ENCODE results near the gene TPI1. TPM values are rescaled to one million over a fixed set of nuclear protein-coding genes. Genes with fewer than 3 reads are reported as not detected.

Gene TPI1
- total RNA-seq, 2 donors from 2014 or later = 140 to 144 TPM

DNA sequence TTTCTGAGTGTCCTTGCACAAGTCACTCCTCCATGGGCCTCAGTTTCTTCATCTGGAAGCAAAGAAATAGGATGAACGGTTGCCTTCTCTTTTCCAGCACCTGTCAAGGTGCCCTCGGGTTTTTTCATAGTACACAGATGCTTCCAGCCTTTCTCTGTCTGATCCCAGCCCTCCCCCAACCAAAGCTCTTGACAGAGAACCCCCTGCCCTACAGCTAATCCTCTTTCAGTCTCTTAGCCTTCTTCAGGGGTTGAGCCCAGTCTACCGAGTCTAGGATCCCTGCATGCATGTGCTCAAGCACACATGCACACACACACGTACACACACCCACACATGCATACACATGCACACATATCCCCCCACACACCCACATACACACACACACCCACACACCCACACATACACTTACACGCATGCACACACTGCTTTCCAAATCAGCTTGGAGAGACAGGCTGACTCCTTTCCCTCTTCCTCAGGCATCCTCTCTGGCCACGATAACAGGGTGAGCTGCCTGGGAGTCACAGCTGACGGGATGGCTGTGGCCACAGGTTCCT, 20.9 kb upstream of the TPI1 start:
- H3K27me3 Mint-ChIP-seq = no peaks in the 10 kb centered on the region
- ATAC-seq (no peak), DNase-seq (no peak)
- H3K4me1 Mint-ChIP-seq = peaks cover 14% of the 10 kb centered on the region
- no peaks in the 10 kb centered on the region for H3K9me3 ChIP-seq (ENCODE audit: control insufficient read depth, low read length, poor library complexity, severe bottlenecking)
- peak overlapping the region; percentile 57 for H3K27ac Mint-ChIP-seq
- no peak overlapping the region for H3K4me3 Mint-ChIP-seq
- peaks cover 4% of the 10 kb centered on the region for H3K36me3 Mint-ChIP-seq (ENCODE audit: low read depth)

GRCh38 chr12:6847676-6848075, 19.7 kb upstream of the TPI1 start:
- peak overlapping the region; percentile 57 for H3K27ac Mint-ChIP-seq
- ATAC-seq = no peak
- DNase-seq = no peak
- H3K27me3 Mint-ChIP-seq = no peaks in the 10 kb centered on the region
- H3K4me1 Mint-ChIP-seq = peaks cover 19% of the 10 kb centered on the region
- H3K36me3 Mint-ChIP-seq (ENCODE audit: low read depth) = peaks cover 4% of the 10 kb centered on the region
- H3K4me3 Mint-ChIP-seq = no peak overlapping the region
- no peaks in the 10 kb centered on the region for H3K9me3 ChIP-seq (ENCODE audit: control insufficient read depth, low read length, poor library complexity, severe bottlenecking)

- H3K4me1 Mint-ChIP-seq = peaks cover 33% of the 10 kb centered on the region
- peak overlapping the region; percentile 15 for H3K4me3 Mint-ChIP-seq
- no peak for DNase-seq
- no peak overlapping the region for H3K27ac Mint-ChIP-seq
- H3K36me3 Mint-ChIP-seq (ENCODE audit: low read depth) = peaks cover 4% of the 10 kb centered on the region
- no peaks in the 10 kb centered on the region for H3K9me3 ChIP-seq (ENCODE audit: control insufficient read depth, low read length, poor library complexity, severe bottlenecking)
- H3K27me3 Mint-ChIP-seq = no peaks in the 10 kb centered on the region
- no peak for ATAC-seq
Measured at GRCh38 chr12:6849427-6849826, 17.9 kb upstream of the TPI1 start.

- H3K27me3 Mint-ChIP-seq = no peaks in the 10 kb centered on the region
- no peak overlapping the region for H3K27ac Mint-ChIP-seq
- H3K4me1 Mint-ChIP-seq = peaks cover 31% of the 10 kb centered on the region
- H3K4me3 Mint-ChIP-seq = no peak overlapping the region
- DNase-seq (no peak), ATAC-seq (no peak)
- H3K36me3 Mint-ChIP-seq (ENCODE audit: low read depth) = no peaks in the 10 kb centered on the region
- no peaks in the 10 kb centered on the region for H3K9me3 ChIP-seq (ENCODE audit: control insufficient read depth, low read length, poor library complexity, severe bottlenecking)
Measured at GRCh38 chr12:6849976-6850560, 17.3 kb upstream of the TPI1 start.

GRCh38 chr12:6850796-6851152, 16.6 kb upstream of the TPI1 start:
- Mint-ChIP-seq H3K27ac (peak overlapping the region; percentile 94), H3K27me3 (no peaks in the 10 kb centered on the region), H3K4me1 (peaks cover 31% of the 10 kb centered on the region), H3K4me3 (peak overlapping the region; percentile 28), H3K36me3 (ENCODE audit: low read depth) (no peaks in the 10 kb centered on the region)
- ATAC-seq = no peak
- DNase-seq = no peak
- H3K9me3 ChIP-seq (ENCODE audit: control insufficient read depth, low read length, poor library complexity, severe bottlenecking) = no peaks in the 10 kb centered on the region

- H3K9me3 ChIP-seq (ENCODE audit: control insufficient read depth, low read length, poor library complexity, severe bottlenecking) = no peaks in the 10 kb centered on the region
- H3K4me1 Mint-ChIP-seq = peaks cover 31% of the 10 kb centered on the region
- peak within 1 kb of the TSS; percentile 95 for H3K4me3 Mint-ChIP-seq
- no peaks in the 10 kb centered on the region for H3K27me3 Mint-ChIP-seq
- DNase-seq (peak; percentile 79 to 84 (median 83)), ATAC-seq (peak; percentile 55)
- peak within 1 kb of the TSS; percentile 94 for H3K27ac Mint-ChIP-seq
- H3K36me3 Mint-ChIP-seq (ENCODE audit: low read depth) = no peaks in the 10 kb centered on the region
Measured at GRCh38 chr12:6851153-6851920, 16.0 kb upstream of the TPI1 start, which contains the start of gene CDCA3. CDCA3 (minus strand) TSS chr12:6851286; CDS start chr12:6850952, 334 bp downstream.

DNA sequence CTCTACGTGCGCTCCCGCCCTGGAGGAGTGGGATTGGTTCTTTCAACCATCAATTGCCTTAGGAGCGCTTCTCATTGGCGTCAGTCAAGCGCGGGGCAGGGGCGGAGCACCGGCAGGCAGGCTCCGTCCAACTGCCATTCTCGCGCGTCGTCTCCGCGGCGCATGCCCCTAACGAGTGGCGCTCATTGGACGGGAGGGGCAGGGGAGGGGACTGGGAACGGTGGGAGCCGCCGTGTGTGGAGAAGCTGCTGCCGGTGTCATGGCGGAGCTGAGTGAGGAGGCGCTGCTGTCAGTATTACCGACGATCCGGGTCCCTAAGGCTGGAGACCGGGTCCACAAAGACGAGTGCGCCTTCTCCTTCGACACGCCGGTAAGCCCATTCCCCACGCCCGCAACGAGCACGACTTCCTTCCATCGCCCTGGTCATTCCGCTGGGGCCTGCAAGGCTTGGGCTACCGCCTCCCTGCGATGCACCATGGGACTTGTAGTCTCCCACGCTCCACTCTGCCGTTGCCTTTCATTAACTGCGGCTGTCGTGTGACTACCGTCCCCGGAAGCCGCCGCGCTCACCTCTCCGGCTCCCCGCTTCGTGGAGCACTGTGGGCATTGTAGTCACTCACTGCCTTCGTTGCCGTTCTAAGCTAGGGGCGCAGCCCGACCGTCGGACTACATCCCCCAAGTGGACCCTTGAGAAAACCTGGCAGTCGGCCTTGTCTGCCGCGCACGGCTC, 15.2 kb upstream of the TPI1 start, which contains the start of gene USP5:
Gene USP5, plus strand, starts transcription at position 230 of the 730 bp plus-strand sequence. Its CDS starts 30 bp downstream, at position 260.
- Mint-ChIP-seq H3K4me1 (peaks cover 31% of the 10 kb centered on the region), H3K4me3 (peak within 1 kb of the TSS; percentile 95), H3K36me3 (ENCODE audit: low read depth) (no peaks in the 10 kb centered on the region), H3K27ac (peak within 1 kb of the TSS; percentile 94), H3K27me3 (no peaks in the 10 kb centered on the region)
- DNase-seq (peak; percentile 94 to 97 (median 97)), ATAC-seq (peak; percentile 81)
- no peaks in the 10 kb centered on the region for H3K9me3 ChIP-seq (ENCODE audit: control insufficient read depth, low read length, poor library complexity, severe bottlenecking)

DNA sequence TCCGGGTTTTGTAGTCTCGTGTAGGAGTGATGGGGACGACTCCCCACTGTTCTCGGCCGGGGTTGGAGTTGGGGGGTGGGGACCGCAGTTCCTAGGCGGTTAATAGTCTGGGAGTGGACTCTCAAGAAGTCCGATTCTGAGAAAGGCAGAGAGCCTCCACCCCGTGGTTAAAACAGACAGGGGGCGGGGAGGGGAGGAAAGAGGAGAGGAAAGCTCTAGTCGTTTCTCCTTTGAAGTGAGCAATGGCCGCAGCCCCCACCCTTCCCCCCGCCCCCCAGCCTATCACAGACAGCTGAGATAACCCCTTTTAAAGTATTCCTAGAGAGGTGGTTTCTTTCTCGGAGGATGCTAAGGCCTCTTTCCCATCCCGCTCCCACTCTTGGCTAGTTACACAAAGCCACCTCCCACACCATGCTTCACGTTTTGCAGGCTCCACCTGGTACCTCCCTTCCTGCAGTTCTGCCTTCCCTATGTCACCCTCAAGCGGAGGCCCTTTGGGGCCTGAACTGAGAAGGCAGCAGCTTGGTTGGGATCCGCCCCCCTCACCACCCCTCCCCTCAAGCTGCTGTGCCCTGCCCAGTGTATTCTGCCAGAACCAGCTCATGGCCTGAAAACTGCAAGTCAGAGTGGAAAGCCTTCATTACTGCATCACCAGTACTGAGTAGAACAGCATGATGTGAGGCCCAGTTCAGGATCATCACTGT, 14.5 kb upstream of the TPI1 start:
- DNase-seq (peak; percentile 42 to 60 (median 45)), ATAC-seq (peak; percentile 4)
- no peaks in the 10 kb centered on the region for H3K27me3 Mint-ChIP-seq
- H3K4me1 Mint-ChIP-seq = peaks cover 28% of the 10 kb centered on the region
- peak overlapping the region; percentile 95 for H3K4me3 Mint-ChIP-seq
- peak overlapping the region; percentile 94 for H3K27ac Mint-ChIP-seq
- H3K36me3 Mint-ChIP-seq (ENCODE audit: low read depth) = peaks cover 5% of the 10 kb centered on the region
- no peaks in the 10 kb centered on the region for H3K9me3 ChIP-seq (ENCODE audit: control insufficient read depth, low read length, poor library complexity, severe bottlenecking)

DNA sequence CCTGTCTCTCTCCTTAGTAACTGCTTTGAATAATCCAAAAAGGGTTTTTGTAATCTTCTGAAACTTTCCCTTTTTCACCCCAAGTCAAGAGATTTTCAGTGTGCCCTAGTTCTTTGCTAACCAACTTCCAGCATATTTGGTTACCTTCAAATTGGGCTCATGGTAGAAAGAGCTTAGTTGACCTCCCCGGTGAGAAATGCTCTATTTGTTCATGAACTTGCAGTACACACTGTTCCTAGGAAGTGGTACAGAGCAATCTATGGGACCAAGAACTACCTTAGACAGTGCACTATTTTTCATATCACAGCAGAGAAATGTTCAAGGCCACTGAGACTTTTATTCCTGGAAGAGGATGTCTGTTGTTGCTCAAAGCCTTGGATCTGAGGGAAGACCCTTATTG, 13.7 kb upstream of the TPI1 start:
- Mint-ChIP-seq H3K4me3 (peak overlapping the region; percentile 95), H3K27me3 (no peaks in the 10 kb centered on the region), H3K36me3 (ENCODE audit: low read depth) (peaks cover 5% of the 10 kb centered on the region), H3K27ac (peak overlapping the region; percentile 94), H3K4me1 (peaks cover 28% of the 10 kb centered on the region)
- no peak for DNase-seq
- ATAC-seq = no peak
- no peaks in the 10 kb centered on the region for H3K9me3 ChIP-seq (ENCODE audit: control insufficient read depth, low read length, poor library complexity, severe bottlenecking)

GRCh38 chr12:6854036-6854435, 13.3 kb upstream of the TPI1 start:
- H3K4me1 Mint-ChIP-seq = peaks cover 28% of the 10 kb centered on the region
- H3K4me3 Mint-ChIP-seq = no peak overlapping the region
- H3K27ac Mint-ChIP-seq = peak overlapping the region; percentile 94
- DNase-seq (no peak), ATAC-seq (no peak)
- H3K9me3 ChIP-seq (ENCODE audit: control insufficient read depth, low read length, poor library complexity, severe bottlenecking) = no peaks in the 10 kb centered on the region
- H3K27me3 Mint-ChIP-seq = no peaks in the 10 kb centered on the region
- peaks cover 5% of the 10 kb centered on the region for H3K36me3 Mint-ChIP-seq (ENCODE audit: low read depth)

- DNase-seq = no peak
- H3K4me1 Mint-ChIP-seq = peaks cover 23% of the 10 kb centered on the region
- H3K27me3 Mint-ChIP-seq = no peaks in the 10 kb centered on the region
- peaks cover 5% of the 10 kb centered on the region for H3K36me3 Mint-ChIP-seq (ENCODE audit: low read depth)
- peak overlapping the region; percentile 21 for H3K27ac Mint-ChIP-seq
- no peak overlapping the region for H3K4me3 Mint-ChIP-seq
- no peak for ATAC-seq
- no peaks in the 10 kb centered on the region for H3K9me3 ChIP-seq (ENCODE audit: control insufficient read depth, low read length, poor library complexity, severe bottlenecking)
Measured at GRCh38 chr12:6855322-6855721, 12.0 kb upstream of the TPI1 start.

DNA sequence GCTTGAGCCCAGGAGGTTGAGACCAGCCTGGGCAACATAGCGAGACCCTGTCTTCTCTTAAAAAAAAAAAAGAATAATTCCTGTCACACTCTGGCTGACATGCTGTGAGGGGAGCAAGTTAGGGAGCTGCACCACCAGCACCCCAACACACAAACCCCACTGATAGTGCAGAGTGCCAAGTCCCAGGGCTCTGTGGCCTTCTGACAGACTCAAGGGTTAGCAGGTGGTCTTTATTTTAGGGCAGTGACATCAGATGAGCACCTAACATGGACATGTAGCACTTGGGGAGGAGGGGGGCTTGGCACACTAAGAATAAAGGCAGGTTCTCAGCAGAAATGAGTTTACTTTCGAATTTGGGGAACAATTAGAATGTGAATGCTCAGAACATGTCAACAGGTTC, 8.5 kb upstream of the TPI1 start:
- no peak overlapping the region for H3K27ac Mint-ChIP-seq
- peaks cover 5% of the 10 kb centered on the region for H3K36me3 Mint-ChIP-seq (ENCODE audit: low read depth)
- H3K27me3 Mint-ChIP-seq = no peaks in the 10 kb centered on the region
- peaks cover 7% of the 10 kb centered on the region for H3K4me1 Mint-ChIP-seq
- DNase-seq (no peak), ATAC-seq (no peak)
- H3K4me3 Mint-ChIP-seq = no peak overlapping the region
- H3K9me3 ChIP-seq (ENCODE audit: control insufficient read depth, low read length, poor library complexity, severe bottlenecking) = no peaks in the 10 kb centered on the region
